Measurements from ENCODE around the gene CCDC17.
"Not testable (repeated sequence)": the region's sequence is repeated elsewhere in the genome, so short reads cannot be mapped to it uniquely, and the experiment has no call there.

The CCDC17 gene

DNA sequence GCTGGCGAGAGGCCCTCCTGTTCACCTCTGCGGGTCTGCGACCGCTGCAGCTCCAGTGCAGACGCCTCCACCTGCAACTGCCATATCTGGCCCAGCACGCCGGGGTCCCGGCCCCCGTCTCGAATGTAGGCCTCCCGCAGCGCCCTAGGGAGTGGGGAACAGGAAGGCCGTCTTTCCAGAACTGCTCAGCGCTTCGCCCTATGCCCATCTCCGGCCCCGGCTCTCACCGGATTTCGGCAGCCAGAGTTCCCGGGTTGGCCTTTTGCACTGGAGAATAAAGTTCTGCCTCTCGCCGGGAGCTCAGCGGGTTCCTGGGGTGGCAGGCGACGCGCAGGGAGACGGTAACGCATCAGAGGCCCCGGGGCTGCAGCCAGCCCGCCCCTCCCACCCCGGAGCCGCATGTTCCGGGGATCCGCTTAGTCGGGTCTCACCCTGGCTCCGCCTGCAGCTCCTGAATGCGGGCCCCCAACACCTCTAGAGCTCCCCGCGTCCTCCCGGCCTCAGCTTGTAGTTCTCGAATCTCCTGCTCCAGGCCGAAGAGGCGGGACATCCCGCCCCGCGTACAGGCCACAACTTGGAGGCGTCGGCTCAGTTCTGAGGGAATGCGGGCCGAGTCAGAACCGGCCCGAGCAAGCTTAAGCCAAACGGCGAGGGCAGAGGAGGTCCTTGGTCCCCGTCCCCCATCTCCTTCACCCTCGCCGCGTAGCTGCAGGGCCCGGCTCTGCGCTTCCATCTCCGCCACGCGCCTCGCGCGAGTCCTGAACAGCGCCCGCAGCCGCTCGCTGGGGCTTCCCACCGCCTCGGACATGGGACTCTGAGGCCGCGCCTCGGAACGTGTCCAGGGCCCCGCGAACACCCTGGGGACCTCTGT is 1.1 kb downstream of the CCDC17 start:
- no peak for DNase-seq (ENCODE audit: extremely low read depth in 1 of 2, low read depth in 1 of 2)

DNA sequence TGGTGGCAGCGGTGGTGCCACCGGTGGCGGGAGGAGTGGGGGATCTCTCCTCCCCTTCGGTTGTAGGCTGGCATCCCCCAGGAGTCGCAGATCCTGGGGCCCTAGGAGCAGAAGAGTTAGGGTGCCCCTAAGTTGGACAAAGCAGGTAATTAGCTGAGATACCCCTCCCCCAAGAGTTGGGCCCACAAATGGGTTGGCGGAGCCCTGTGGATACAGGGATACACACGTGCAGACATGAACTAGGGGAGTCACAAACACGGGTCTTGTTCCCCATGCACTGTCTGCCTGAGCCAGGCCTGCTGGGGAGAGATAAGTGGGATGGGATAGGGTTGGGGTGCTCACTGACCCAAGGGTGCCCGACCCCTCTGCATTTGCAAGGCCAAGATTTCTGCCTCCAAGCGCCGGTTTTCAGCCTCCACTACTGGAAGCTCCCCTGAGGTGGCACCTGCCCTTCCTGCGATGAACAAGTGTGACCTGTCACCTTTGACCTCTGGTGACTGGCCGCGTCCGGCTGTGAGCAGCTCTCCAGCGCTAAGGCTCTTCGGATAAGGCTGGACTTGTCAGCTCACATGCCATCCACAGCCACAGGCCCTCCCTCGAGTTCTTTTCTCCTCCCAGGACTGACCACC is 1.8 kb downstream of the CCDC17 start:
- no peak for DNase-seq (ENCODE audit: extremely low read depth in 1 of 2, low read depth in 1 of 2)

DNA sequence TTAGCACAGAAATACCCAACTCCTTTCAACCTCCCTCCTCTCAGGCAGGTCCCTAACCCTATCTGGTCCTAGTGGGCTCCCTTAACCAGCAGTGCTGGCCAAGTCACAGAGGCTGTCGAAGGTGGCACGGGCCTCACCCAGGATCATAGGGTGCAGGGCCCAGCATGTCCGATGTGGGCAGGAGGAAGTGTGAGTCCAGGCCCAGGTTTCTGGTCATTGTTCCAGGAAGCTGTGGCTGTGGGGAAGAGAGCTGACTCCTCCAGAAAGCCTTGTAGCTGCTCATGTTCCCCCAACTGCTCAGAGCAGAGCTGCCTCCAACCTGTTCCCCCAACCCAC is 2.4 kb downstream of the CCDC17 start:
- DNase-seq (ENCODE audit: extremely low read depth in 1 of 2, low read depth in 1 of 2): no peak

DNA sequence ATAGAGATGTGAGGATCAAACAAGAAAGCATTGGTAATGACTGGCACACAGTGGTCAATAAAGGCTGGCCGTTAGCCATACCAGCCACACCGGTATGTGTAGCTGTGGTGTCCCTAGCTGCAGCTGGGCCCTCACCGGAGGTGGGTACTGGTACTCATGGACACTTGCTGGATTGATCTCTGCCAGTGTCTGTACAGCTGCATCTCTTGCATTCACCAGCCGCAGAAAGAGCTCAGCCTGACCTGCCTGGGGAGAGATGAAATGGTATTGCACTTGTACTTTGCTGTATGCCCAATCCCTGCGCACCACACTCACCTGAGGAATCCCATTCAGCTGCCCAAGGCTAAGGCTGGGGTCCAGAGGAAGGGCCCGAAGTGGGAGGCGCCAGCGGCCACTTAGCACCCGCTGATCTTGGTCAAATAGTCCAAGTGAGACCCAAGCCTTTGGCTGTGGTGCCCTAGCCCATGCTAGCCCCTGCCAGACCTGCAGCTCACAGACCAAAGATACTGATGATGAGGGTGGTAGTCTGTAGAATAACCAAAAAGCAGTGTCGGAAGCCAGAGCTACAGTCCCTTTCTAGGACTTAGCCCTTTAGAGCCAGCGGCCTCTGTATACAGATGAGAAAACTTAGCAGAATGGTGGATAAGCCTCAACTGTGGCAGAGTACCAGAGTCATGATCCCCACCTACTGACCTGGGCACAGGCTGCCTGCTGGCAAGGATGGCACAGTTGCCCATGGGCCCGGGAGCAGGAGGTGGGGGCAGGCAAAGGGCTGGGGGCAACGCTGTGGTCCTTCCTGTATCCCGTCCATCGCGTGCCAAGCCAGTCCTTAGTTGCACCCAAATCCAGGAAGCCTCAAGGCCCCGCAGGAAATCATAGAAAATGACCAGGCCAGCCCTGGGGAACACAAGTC is 3.0 kb downstream of the CCDC17 start:
- DNase-seq (ENCODE audit: extremely low read depth in 1 of 2, low read depth in 1 of 2): no peak

DNA sequence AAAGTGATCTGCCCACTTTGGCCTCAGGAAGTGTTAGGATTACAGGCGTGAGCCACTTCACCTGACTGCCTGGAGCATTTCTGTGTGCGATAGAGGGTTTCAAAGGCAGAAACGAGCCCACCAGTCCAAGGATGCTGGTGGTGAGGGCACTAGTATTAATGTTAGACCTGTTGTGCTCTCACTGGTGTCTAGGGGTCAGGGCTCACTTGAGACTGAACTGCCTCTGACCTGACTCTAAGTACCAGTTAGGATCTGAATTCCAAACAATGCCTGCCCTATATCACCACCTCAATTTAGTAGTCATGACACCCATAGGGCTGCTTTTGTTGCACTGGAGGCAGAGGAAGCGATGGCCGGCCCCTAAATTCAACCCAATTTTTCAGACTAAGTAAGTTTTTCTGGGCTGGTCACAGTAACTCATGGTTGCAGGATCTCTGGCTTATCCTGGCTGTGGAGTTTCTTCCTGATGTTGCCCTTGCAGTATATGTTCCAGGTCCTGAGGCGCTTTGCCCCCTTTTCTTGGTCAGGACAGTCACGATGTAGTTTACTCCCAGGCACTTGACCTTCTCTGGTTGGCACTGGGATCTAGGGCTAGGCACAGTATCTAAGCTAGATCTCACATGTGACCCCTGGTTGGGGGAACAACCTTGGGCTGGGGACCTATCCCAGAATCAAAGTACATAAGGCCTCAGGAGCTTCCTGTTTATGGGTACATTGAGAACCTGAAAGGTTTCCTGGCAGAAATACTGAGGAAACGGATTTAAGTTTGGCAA is 4.5 kb downstream of the CCDC17 start:
- DNase-seq (ENCODE audit: extremely low read depth in 1 of 2, low read depth in 1 of 2): no peak

DNA sequence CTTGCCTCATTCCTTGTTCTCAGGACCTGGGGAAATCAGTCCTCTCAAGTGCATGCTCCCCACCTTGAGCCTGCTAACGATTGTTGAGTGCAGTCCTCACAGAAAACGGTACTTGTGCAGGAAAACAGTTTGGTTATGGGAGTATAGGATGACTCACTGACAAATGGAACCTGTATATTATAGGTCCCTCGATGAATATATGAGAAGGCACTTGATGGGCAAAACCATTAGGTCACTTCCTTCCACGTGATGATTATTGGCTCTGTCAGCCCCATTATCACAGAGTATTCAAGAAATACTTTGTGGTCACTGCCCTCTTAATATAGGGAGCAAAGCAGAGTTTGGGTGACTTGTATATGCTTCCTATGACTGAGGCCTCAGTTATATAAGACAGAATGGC is 6.2 kb downstream of the CCDC17 start:
- no peak for DNase-seq (ENCODE audit: extremely low read depth in 1 of 2, low read depth in 1 of 2)

DNA sequence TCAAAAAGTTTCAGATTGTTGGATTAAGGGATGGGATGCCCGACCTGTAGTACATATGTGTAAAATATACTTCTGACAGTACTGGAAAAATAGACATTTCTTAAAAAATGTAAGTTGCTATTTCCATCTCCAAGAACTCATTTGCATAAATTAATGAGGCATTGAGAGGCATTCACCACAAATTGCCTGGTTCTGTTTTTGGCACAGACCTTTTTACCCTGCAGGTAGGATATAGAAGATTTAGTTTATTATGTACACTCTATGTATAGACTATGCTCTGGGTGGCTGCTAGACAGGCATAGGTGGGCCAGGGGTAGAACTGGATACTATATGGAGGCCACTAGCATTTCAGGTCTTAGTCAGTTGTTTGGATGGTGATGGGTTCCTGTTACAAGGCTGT is 8.0 kb downstream of the CCDC17 start:
- DNase-seq (ENCODE audit: extremely low read depth in 1 of 2, low read depth in 1 of 2): no peak

DNA sequence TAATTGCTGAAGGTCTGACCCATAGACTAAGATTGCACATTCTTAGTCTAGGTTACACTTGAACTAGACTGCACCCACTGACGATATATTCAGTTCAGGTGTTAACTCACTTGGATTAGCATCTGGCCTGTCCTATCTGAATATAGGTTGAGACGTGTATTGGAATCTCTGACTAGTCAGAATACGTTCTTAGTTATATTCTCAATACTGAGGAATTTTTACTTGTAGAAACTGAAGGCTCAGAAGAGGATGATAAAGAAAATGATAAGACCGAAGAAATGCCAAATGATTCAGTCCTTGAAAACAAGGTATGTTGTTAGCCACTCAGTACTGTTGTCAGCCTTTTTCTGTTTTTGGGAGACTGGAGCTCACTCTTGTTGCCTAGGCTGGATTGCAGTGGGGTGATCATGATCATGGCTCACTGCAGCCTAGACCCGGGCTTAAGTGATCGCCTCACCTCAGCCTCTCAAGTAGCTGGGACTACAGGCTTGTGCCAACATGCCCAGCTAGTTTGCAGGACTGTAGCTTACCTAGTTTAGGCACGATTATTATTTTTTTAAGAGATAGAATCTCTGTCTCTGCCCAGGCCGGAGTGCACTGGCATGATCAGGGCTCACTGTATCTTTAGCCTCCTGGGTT is 10.8 kb downstream of the CCDC17 start:
- DNase-seq (ENCODE audit: extremely low read depth in 1 of 2, low read depth in 1 of 2): no peak

DNA sequence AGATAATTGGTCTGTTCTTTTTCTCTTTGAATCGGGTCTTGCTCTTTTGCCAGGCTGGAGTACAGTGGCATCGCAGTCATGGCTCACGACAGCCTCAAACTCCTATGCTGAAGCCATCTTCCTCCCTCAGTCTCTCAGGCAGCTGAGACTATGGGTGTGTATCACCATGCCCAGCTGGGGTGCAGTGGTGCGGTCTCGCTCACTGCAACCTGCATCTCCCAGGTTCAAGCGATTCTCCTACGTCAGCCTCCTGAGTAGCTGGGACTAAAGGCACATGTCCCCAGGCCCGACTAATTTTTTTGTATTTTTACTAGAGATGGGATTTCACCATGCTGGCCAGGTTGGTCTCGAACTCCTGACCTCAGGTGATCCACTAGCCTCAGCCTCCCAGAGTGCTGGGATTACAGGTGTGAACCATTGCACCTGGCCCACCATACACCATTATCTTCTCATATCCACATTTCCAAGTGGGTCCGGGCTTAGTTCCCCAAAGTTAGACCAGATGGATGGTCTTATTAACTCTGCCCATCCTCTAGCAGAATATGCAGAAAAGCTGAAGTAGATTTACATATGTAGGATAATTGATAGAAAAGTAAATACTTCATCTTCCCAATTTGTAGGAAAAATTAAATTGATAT is 13.1 kb downstream of the CCDC17 start:
- no peak for DNase-seq (ENCODE audit: extremely low read depth in 1 of 2, low read depth in 1 of 2)

DNA sequence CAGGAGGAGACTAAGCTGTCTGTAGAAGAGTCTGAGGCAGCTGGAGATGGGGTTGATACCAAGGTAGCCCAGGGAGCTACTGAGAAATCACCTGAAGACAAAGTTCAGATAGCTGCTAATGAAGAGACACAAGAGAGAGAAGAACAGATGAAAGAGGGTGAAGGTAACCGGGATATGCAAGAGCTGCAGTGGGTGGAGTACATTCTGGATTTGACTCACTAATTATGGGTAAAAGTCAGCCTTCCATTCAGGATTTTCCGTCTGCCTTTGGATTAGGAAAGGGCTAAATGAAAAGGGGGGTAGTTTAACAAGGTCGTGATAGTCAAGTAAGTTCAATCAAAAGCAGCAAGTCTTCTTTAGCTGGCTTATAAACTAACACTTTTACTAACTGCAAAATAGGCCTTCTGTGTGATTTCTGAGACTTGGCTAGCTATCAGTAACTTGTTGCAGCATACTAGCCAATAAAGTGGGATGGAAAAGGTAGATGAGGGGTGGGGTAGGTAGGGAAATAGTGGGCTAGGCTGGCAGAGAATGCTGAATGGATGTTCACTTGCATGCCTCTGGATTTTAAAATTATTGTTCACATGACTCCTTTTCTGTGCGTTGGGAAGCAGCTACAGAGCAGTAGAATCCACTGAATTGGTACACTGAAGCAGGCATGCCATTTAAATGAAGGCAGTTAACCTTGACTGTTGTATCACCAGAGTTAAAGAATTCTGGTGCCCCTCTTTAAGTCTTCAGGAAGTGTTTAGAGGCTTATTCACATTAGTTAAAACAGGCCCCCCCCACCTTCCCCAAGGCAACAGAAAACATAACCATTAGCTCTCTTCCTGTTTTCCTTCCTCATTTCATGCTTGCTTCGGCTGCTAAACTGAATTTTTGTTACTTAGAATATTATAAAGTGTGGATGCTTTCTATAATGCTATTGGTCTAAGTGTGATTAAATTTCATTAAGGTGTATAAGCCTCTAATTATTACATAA is 15.4 kb downstream of the CCDC17 start:
- no peak for DNase-seq (ENCODE audit: extremely low read depth in 1 of 2, low read depth in 1 of 2)

DNA sequence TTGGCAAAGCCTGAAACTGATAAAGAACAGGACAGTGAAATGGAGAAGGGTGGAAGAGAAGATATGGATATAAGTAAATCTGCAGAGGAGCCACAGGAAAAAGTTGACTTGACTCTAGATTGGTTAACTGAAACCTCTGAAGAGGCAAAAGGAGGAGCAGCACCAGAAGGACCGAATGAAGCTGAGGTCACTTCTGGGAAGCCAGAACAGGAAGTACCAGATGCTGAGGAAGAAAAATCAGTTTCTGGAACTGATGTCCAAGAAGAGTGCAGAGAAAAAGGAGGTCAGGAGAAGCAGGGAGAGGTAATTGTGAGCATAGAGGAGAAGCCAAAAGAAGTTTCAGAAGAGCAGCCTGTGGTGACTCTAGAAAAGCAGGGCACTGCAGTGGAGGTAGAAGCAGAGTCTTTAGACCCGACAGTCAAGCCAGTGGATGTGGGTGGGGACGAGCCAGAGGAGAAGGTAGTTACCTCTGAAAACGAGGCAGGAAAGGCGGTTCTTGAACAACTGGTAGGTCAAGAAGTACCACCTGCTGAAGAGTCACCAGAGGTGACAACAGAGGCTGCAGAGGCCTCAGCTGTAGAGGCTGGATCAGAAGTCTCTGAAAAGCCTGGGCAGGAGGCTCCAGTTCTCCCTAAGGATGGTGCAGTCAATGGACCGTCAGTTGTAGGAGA is 16.3 kb downstream of the CCDC17 start:
- DNase-seq (ENCODE audit: extremely low read depth in 1 of 2, low read depth in 1 of 2): no peak

DNA sequence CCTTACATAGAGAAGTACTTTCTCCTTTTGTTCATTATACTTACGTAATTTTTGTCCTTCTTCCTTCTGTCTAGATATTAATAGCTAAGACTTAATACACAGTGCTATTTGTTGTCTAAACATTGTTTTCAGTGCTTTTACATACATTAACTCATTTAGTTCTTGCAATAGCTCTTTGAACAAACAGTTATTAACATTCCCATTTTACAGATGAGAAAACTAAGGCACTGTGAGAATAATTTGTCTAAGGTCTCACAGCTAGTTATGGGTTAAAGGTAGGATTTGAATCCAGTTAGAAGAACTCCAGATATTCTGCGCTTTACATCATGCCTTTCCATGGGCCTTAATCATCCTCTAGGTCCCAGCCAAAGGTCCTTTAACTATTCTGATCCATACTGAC is 19.6 kb downstream of the CCDC17 start:
- DNase-seq (ENCODE audit: extremely low read depth in 1 of 2, low read depth in 1 of 2): no peak

DNA sequence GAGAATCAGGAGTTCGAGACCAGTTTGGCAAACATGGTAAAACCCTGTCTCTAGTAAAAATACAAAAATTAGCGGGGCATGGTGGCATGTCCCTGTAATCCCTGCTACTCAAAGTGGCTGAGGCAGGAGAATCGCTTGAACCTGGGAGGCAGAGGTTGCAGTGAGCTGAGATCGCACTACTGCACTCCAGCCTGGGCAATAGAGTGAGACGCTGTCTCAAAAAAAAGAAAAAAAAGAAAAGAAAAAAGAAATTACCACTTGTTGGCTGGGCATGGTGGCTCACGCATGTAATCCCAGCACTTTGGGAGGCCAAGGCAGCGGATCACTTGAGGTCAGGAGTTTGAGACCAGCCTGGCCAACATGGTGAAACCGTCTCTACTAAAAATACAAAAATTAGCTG is 27.1 kb downstream of the CCDC17 start:
- not testable (repeated sequence) for DNase-seq (ENCODE audit: extremely low read depth in 1 of 2, low read depth in 1 of 2)

DNA sequence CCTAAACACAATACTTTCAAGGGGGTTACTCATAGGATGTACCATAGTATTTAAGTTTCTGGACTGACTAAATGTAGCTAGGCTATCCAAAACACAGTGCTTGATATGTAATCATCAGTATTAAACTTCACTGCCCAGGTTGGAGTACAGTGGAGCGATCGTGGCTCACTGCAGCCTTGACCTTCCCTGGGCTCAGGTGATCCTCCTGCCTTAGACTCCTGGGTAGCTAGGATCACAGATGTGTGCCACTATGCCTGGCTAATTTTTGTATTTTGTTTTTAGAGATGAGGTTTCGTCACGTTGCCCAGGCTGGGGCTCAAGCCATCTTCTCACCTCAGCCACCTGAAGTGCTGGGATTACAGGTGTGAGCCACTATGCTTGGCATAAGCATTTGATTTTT is 29.4 kb downstream of the CCDC17 start:
- no peak for DNase-seq (ENCODE audit: extremely low read depth in 1 of 2, low read depth in 1 of 2)

DNA sequence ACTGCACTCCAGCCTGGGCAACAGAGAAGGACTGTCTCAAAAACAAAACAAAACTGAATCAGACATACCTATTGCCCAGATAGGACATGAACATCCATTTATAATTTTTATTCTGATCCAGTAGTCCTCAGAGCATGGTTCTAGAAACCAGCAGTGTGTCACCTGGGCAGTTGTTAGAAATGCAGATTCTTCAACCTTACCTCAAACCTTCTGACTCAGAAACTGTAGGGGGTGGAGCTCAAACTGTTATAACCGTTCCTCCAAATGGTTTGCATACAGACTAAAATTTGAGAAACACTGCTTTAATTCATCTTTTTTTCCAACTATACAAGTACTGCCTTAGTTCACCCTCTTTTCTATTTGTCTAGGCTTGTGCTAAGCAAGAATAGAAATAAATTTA is 34.0 kb downstream of the CCDC17 start:
- no peak for DNase-seq (ENCODE audit: extremely low read depth in 1 of 2, low read depth in 1 of 2)

DNA sequence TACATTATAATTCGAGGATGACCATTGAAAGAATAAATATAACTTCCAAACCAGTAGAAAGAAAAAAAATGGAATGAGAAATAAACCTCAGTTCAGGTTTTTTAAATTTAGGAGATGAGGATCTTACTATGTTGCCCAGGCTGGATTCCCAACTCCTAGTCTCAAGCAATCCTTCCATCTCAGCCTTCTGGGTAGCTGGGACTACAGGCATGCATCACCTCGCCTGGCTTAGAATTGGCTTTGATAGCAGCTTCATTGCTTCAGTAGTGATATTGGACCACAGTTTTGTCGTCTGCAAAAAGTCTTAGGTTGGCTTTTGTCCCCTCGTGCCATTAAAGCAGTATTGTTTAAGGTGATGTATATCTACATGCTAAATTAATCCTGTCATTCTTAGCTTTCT is 37.1 kb downstream of the CCDC17 start:
- DNase-seq (ENCODE audit: extremely low read depth in 1 of 2, low read depth in 1 of 2): no peak

DNA sequence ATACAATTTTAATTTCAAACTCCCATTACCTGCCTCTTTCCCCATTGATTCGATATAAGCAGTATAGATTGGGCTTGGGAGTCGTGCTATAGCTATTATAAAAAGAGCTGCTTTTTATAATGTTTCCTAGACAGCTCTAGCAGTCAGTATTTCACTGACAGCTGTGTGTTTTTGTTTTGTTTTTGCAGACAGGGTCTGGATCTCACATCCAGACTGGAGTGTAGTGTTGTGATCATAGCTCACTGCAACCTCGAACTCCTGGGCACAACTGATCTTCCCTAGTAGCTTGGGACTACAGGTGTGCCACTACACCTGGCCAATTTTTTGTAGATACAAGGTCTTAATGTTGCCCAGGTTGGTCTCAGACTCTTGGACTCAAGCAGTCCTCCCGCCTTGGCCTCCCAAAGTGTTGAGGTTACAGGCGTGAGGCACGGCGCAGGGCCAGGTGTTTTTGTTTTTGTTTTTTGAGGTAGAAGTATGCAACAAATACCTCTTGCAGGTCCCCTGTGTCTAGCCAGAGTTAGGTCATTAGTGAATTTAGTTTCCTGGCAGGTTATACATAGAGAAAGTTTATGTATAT is 38.3 kb downstream of the CCDC17 start:
- no peak for DNase-seq (ENCODE audit: extremely low read depth in 1 of 2, low read depth in 1 of 2)

DNA sequence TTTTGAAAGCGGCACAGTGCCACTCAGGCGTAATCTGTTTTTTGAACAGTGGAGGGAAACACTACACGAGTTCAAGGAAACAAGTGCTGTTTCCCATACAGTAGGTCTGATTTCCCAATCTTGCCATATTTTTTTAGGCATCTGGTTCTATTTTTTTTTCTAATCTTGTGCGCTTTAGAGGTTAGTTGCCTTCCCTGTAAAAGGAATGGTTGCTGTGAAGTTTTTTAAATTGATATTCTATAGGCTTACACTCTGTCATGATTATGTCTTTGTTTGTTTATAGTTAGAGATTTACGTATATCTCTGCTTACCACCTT is 38.8 kb downstream of the CCDC17 start:
- no peak for DNase-seq (ENCODE audit: extremely low read depth in 1 of 2, low read depth in 1 of 2)
